MM.1S (cell line): Measurements from ENCODE around the gene ZNF181.

Source experiments
- DNase-seq: peaks from one replicate; pipeline ENCODE4 v3.0.0-alpha.2; 2015
- H2AFZ ChIP-seq: fragments of 300-600 bp; sonication (generic); 2 replicates; pipeline ENCODE4 v1.6.0; 2016; ENCODE audit warnings: antibody characterized with exemption, low read length
- H3F3A ChIP-seq: fragments of 300-600 bp; sonication (generic); 2 replicates; pipeline ENCODE4 v1.6.1; 2016; ENCODE audit warnings: mild to moderate bottlenecking, antibody characterized with exemption, low read length, moderate library complexity, mixed read lengths; ENCODE audit not compliant: insufficient read depth
- H3K27ac ChIP-seq: fragments of 300-600 bp; sonication (generic); 2 replicates; pipeline ENCODE4 v1.5.1; 2016; ENCODE audit warnings: mild to moderate bottlenecking, low read length
- H3K27me3 ChIP-seq: fragments of 300-600 bp; sonication (generic); replicated peaks from 2 replicates; pipeline ENCODE4 v1.6.0; 2016; ENCODE audit warnings: low read length; ENCODE audit not compliant: insufficient read depth
- H3K36me3 ChIP-seq: fragments of 300-600 bp; sonication (generic); replicated peaks from 2 replicates; pipeline ENCODE4 v1.6.1; 2016; ENCODE audit warnings: mild to moderate bottlenecking, low read length, mixed read lengths; ENCODE audit not compliant: insufficient read depth
- H3K4me1 ChIP-seq: fragments of 300-600 bp; sonication (generic); 2 replicates; pipeline ENCODE4 v1.6.1; 2016; ENCODE audit warnings: low read length, mixed read lengths
- H3K4me2 ChIP-seq: fragments of 300-600 bp; sonication (generic); 2 replicates; pipeline ENCODE4 v1.6.0; 2016; ENCODE audit warnings: low read depth, low read length
- H3K4me3 ChIP-seq: fragments of 300-600 bp; sonication (generic); 2 replicates; pipeline ENCODE4 v1.5.1; 2016; ENCODE audit warnings: low read length, mixed read lengths
- H3K79me2 ChIP-seq: fragments of 300-600 bp; sonication (generic); 2 replicates; pipeline ENCODE4 v1.6.1; 2016; ENCODE audit warnings: mixed run types, low read length, mixed read lengths
- H3K9ac ChIP-seq: fragments of 300-600 bp; sonication (generic); 2 replicates; pipeline ENCODE4 v1.6.1; 2016; ENCODE audit warnings: low read length, mixed read lengths
- H3K9me2 ChIP-seq: fragments of 300-600 bp; sonication (generic); replicated peaks from 2 replicates; pipeline ENCODE4 v1.6.1; 2016; ENCODE audit warnings: mild to moderate bottlenecking, low read length, mixed read lengths; ENCODE audit not compliant: insufficient read depth
- H3K9me3 ChIP-seq: fragments of 300-600 bp; sonication (generic); replicated peaks from 2 replicates; pipeline ENCODE4 v1.6.1; 2016; ENCODE audit warnings: mild to moderate bottlenecking, low read length, mixed read lengths; ENCODE audit not compliant: insufficient read depth
- H4K20me1 ChIP-seq: fragments of 300-600 bp; sonication (generic); 2 replicates; pipeline ENCODE4 v1.6.1; 2016; ENCODE audit warnings: mild to moderate bottlenecking, low read length, moderate library complexity, mixed read lengths; ENCODE audit not compliant: insufficient read depth
- EZH2 ChIP-seq: fragments of 300-600 bp; sonication (generic); optimal IDR thresholded peaks from 2 replicates; pipeline ENCODE3; 2017; ENCODE audit warnings: low read depth, mild to moderate bottlenecking, antibody characterized with exemption, low read length, mixed read lengths
- EZH2phosphoT487 ChIP-seq: fragments of 300-600 bp; sonication (generic); IDR thresholded peaks from 2 replicates; pipeline ENCODE4 v1.6.1; 2018; ENCODE audit warnings: antibody characterized with exemption, low read length
- TF ChIP-seq, protein P1 (sequence below): fragments of 300-600 bp; sonication (generic); IDR thresholded peaks from 2 replicates; pipeline ENCODE4 v1.5.1; 2016; ENCODE audit warnings: antibody characterized with exemption, low read length, mixed read lengths

Gene ZNF181

DNA sequence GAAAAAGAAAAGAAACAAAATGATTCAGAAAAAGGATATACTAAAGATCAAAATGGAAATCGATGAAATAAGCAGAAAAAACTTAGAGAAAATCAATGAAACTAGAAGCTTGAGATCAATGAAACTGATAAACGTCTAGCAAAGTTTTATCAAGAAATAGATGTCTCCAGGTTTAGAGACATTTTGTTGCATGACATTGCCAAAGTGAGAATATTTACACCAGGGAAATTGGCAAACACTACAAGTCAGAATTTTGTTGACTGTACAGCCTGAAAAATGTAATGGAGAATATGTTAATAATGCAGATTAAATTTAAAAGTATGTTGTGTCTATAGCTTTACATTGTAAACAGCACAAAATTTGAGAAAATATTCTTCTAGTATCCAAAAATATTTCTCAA is 44.3 kb downstream of the ZNF181 start:
- no peaks in the 10 kb centered on the region for H3K9me3 ChIP-seq

GRCh38 chr19:34779652-34780051 is 45.6 kb downstream of the ZNF181 start:
- H3K9me2 ChIP-seq: no peaks in the 10 kb centered on the region
- no peak overlapping the region for H3K4me2 ChIP-seq
- H2AFZ ChIP-seq: no peak overlapping the region
- H3K9ac ChIP-seq: no peak overlapping the region
- no peak for DNase-seq
- H3K27me3 ChIP-seq: peaks cover 14% of the 10 kb centered on the region; the same call in 1 of the 2 replicates
- no peaks in the 10 kb centered on the region for H3F3A ChIP-seq
- TF ChIP-seq EZH2phosphoT487: no peak
- TF ChIP-seq, protein P1, sequence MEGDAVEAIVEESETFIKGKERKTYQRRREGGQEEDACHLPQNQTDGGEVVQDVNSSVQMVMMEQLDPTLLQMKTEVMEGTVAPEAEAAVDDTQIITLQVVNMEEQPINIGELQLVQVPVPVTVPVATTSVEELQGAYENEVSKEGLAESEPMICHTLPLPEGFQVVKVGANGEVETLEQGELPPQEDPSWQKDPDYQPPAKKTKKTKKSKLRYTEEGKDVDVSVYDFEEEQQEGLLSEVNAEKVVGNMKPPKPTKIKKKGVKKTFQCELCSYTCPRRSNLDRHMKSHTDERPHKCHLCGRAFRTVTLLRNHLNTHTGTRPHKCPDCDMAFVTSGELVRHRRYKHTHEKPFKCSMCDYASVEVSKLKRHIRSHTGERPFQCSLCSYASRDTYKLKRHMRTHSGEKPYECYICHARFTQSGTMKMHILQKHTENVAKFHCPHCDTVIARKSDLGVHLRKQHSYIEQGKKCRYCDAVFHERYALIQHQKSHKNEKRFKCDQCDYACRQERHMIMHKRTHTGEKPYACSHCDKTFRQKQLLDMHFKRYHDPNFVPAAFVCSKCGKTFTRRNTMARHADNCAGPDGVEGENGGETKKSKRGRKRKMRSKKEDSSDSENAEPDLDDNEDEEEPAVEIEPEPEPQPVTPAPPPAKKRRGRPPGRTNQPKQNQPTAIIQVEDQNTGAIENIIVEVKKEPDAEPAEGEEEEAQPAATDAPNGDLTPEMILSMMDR: no peak
- TF ChIP-seq EZH2: no peak
- H3K79me2 ChIP-seq: no peaks in the 10 kb centered on the region
- no peaks in the 10 kb centered on the region for H3K36me3 ChIP-seq
- H3K4me3 ChIP-seq: no peak overlapping the region
- H3K27ac ChIP-seq: no peak overlapping the region
- H4K20me1 ChIP-seq: no peaks in the 10 kb centered on the region
- no peaks in the 10 kb centered on the region for H3K9me3 ChIP-seq
- H3K4me1 ChIP-seq: no peaks in the 10 kb centered on the region

More for the DNA sequence above, 44.3 kb downstream of the ZNF181 start:
- H3K4me3 ChIP-seq: no peak overlapping the region
- H3F3A ChIP-seq: no peaks in the 10 kb centered on the region
- H4K20me1 ChIP-seq: no peaks in the 10 kb centered on the region
- no peaks in the 10 kb centered on the region for H3K36me3 ChIP-seq
- peaks cover 14% of the 10 kb centered on the region; the same call in 1 of the 2 replicates for H3K27me3 ChIP-seq
- no peaks in the 10 kb centered on the region for H3K4me1 ChIP-seq
- H3K9me2 ChIP-seq: no peaks in the 10 kb centered on the region
- H3K27ac ChIP-seq: no peak overlapping the region
- no peak overlapping the region for H3K4me2 ChIP-seq
- no peak for DNase-seq
- no peaks in the 10 kb centered on the region for H3K79me2 ChIP-seq
- no peak for TF ChIP-seq EZH2phosphoT487
- no peak for TF ChIP-seq EZH2
- TF ChIP-seq, protein P1: no peak
- no peak overlapping the region for H3K9ac ChIP-seq
- H2AFZ ChIP-seq: no peak overlapping the region

DNA sequence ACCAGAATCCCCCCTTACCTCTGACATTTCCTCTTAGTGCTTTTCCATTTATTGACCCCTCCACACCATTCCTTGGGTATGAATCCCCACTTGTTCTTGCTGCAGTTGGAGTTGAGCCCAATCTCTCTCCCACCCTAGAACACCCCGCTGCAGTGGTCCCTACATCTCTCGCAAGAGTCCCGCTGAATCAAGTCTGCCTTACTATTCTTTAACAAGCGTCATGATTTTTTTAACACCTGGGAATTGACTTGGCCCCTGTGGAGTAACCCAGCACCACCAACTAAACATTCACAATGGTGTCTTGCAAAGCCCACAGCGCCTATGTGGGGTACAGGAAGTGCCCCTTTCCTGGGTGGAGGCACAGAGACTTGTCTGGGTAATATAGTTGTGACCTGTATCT is 52.2 kb downstream of the ZNF181 start:
- no peaks in the 10 kb centered on the region for H4K20me1 ChIP-seq
- H3K4me1 ChIP-seq: no peaks in the 10 kb centered on the region
- no peak overlapping the region for H2AFZ ChIP-seq
- no peak overlapping the region for H3K27ac ChIP-seq
- no peak for DNase-seq
- no peaks in the 10 kb centered on the region for H3K9me3 ChIP-seq
- TF ChIP-seq, protein P1: no peak
- TF ChIP-seq EZH2phosphoT487 (no peak), EZH2 (no peak)
- no peak overlapping the region for H3K4me3 ChIP-seq
- H3K9ac ChIP-seq: no peak overlapping the region
- H3K36me3 ChIP-seq: no peaks in the 10 kb centered on the region
- H3K79me2 ChIP-seq: no peaks in the 10 kb centered on the region
- no peak overlapping the region for H3K4me2 ChIP-seq
- H3K9me2 ChIP-seq: no peaks in the 10 kb centered on the region
- no peaks in the 10 kb centered on the region for H3K27me3 ChIP-seq
- H3F3A ChIP-seq: no peaks in the 10 kb centered on the region
